Coronary artery (tissue), 2 donors: ENCODE measurements around the gene ACVRL1.

Experiments used
- DNase-seq: peaks from one replicate; pipeline ENCODE4 v3.0.0-alpha.2; 2017; ENCODE audit warnings: low spot score
- H3K27ac ChIP-seq, 2 donors: fragments of 200-600 bp; sonication (generic); one replicate each; pipeline ENCODE4 v1.5.1; 2016 to 2019
- H3K4me3 ChIP-seq: fragments of 200-600 bp; sonication (generic); 2 replicates; pipeline ENCODE4 v1.5.1; 2016; ENCODE audit warnings: mild to moderate bottlenecking, moderate library complexity
- TF ChIP-seq, protein P1 (sequence below): fragments of 200-600 bp; sonication (generic); IDR thresholded peaks from one replicate; pipeline ENCODE4 v1.5.1; 2019; ENCODE audit warnings: antibody characterized with exemption

The ACVRL1 gene

DNA sequence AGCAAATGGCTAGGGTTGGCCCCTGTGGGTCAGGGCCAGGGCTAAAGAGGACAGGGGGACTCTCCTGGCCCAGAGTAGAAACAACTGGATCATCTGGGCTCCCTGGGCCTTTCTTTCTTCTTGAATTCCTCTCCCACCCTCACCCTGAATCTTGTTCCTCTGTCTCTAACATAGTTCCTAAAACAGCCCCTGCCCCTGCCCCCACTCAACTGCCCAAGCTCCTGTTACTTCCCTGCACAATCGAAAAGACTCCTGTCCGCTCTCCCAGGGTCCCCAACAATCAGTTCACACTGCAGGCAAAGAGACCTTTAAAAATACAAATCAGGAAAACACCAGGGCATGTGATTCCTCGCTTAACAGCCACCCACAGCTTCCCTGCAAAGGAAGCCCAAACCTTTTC lies 37.4 kb upstream of the ACVRL1 start:
- TF ChIP-seq, protein P1, sequence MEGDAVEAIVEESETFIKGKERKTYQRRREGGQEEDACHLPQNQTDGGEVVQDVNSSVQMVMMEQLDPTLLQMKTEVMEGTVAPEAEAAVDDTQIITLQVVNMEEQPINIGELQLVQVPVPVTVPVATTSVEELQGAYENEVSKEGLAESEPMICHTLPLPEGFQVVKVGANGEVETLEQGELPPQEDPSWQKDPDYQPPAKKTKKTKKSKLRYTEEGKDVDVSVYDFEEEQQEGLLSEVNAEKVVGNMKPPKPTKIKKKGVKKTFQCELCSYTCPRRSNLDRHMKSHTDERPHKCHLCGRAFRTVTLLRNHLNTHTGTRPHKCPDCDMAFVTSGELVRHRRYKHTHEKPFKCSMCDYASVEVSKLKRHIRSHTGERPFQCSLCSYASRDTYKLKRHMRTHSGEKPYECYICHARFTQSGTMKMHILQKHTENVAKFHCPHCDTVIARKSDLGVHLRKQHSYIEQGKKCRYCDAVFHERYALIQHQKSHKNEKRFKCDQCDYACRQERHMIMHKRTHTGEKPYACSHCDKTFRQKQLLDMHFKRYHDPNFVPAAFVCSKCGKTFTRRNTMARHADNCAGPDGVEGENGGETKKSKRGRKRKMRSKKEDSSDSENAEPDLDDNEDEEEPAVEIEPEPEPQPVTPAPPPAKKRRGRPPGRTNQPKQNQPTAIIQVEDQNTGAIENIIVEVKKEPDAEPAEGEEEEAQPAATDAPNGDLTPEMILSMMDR: no peak
- Histone ChIP-seq H3K4me3 (no peak overlapping the region), H3K27ac (no peak overlapping the region)
- DNase-seq: no peak

DNA sequence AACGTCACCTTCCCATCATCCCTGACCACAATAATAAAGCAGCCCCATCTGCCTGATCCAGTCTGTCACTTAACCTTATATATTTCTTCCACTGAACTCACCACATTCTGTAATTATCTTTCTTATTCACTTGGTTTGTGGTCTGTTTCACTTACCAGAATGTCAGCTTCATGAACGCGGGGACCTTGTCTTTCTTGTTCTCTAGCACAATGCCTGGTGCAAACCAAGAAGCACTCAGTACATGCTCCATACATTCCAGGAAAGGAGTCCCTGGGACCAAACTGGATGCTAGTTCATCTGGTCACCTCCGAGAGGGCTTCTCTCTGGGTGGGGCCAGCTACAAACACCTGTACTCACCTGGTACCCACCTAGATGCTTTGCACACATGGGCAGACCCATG lies 36.8 kb upstream of the ACVRL1 start:
- TF ChIP-seq, protein P1: no peak
- H3K27ac ChIP-seq: no peak overlapping the region
- no peak overlapping the region for H3K4me3 ChIP-seq
- DNase-seq: no peak

DNA sequence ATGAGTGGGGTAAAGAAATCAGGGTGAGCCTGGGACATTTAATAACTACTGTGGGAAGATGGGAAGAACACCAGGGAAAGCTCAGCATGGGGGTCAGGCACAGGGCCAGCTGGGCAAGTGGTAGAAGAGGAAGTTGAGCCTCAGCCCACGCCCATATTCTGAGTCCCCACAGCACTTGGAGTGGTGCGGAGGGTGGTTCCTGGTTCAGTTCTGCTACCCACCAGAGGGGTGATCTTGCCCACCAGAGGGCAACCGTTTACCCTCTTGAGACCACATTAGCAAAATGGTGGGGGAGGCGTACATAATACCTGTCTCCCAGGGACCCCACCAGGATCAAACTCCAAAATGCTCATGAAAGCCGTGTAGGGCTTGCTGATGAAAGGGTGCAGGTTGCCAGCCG lies 36.2 kb upstream of the ACVRL1 start:
- DNase-seq: no peak
- H3K27ac ChIP-seq: no peak overlapping the region
- no peak overlapping the region for H3K4me3 ChIP-seq
- TF ChIP-seq, protein P1: no peak

DNA sequence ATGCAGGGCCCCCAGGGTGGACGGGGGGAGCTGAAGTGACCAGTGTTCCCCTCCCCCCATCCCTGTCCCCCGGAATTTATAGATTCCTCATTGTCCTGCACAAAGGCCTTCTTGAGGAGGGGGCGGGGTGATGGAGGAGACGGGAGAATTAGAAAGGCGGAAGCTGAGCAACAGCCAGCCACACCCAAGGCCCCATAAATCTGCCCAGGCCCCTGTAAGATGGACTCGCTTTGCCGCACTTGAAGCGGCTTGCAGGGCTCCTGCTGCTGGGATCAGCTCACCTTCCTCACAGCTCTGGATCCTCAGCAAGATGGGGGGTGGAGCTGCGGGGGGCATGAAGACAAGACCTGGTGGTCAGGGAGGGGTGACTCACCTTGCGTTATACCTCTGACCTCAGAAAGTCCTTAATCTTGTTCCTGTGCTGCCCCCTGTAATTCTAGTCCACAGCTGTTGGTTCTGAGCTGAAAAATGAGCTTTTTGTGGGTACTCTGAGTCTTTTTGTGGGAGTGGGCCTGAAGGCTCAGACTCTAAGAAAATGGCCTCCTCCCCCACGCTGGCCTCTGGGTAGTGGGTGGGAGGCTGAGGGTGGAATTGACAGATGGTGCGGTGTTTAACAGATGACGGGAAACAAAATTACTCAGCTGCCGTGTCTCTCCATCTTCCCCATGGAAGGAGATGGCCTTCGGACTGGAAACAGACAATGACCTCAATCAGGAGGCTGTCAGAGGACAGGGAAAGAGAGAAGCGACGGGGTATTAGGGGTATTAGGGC lies 35.2 kb upstream of the ACVRL1 start:
- no peak for DNase-seq
- TF ChIP-seq, protein P1: no peak
- Histone ChIP-seq H3K27ac (no peak overlapping the region), H3K4me3 (no peak overlapping the region)

DNA sequence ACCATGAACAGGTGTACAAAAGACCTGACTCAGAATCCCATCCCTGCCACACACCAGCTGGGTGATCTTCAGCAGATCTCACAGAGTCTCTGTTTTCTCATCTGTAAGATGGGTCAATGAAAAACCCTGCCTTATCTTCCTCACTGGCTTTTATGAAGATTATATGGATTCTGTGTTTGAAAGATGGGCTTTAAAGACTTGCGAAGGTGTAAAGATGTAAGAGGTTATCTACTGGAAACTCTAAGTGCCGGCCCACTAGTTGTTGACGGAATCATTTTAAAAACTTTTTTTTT lies 34.7 kb upstream of the ACVRL1 start:
- no peak overlapping the region for H3K27ac ChIP-seq
- H3K4me3 ChIP-seq: no peak overlapping the region
- TF ChIP-seq, protein P1: no peak

DNA sequence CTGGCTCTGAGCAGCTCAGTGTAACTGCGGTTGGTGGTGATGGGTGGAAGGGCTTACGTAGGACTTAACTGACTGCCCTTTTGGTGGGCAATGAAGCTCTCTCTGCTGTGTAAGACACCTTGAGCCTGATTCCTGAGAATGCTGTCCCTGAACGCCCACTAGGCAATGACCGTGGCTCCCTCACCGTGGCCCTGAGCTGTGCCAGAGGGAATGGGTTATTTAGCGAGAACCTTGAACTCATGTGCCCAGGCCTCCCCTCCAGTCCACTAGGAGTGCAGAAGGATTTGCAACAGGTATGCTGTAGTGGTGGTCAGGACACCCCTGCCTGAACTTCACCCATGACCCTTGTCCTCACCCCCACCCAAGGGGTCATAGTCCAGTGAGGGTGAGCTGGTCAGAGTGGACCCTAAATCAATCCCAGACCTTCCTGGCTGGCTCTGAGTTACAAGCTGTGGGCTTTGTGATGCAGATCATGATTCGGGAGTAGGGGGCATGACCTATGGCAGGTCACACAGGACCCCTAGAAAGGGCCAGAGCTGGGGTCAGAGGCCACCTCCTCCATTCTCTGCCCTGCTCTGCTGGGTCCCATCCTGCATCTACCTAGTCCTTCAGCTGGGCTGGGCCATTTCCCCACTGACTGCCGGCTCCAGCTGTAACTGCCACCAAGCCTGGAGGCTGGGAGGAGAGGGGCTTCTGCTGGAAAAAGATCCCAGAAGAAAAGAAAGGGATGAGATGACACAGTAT lies 33.9 kb upstream of the ACVRL1 start:
- Histone ChIP-seq H3K4me3 (no peak overlapping the region), H3K27ac (no peak overlapping the region)
- no peak for DNase-seq
- TF ChIP-seq, protein P1: no peak

More for the DNA sequence above, 34.7 kb upstream of the ACVRL1 start:
- DNase-seq: no peak

DNA sequence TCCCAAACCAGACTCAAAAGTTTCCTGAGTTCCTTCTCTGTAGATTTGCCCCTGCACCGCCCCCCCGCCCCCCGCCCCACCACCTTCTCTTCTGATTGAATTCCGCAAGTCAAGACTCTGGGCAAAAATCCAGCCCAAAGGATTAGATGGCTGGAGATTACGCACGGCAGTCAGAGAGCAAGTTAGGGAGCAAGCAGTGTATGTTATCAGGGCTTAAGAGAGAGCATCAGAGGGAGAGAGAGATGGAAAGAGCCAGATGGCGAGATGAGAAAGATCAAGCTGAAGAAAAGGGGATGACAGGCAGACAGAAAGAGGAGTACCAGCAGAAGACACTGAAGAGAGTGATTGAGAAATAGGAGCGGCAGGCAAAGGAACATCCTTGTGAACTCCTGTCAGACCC lies 33.3 kb upstream of the ACVRL1 start:
- no peak for DNase-seq
- H3K27ac ChIP-seq: no peak overlapping the region
- no peak overlapping the region for H3K4me3 ChIP-seq
- TF ChIP-seq, protein P1: no peak
